DND-41 (cell line): Measurements from ENCODE around the gene TDRD1.

Experiments used
- ATAC-seq: fragments of 200-7000 bp; cut with Tn5 transposase; 3 replicates; pipeline ENCODE4 v1.9.1; 2021; ENCODE audit warnings: low read depth; ENCODE audit not compliant: insufficient read depth
- DNase-seq: peaks from one replicate; pipeline ENCODE4 v3.0.0-alpha.2; 2020
- H2AFZ ChIP-seq: 2 replicates; pipeline ENCODE4 v1.6.0; 2012; ENCODE audit warnings: low read depth, low read length
- H3K27ac ChIP-seq: 2 replicates; pipeline ENCODE4 v1.5.1; 2012; ENCODE audit warnings: low read length, inconsistent platforms
- H3K27me3 ChIP-seq: fragments of 200-600 bp; sonication (generic); 2 replicates; pipeline ENCODE4 v1.6.0; 2012; ENCODE audit warnings: low read length, mild to moderate bottlenecking, inconsistent platforms; ENCODE audit not compliant: insufficient read depth, poor library complexity
- H3K36me3 ChIP-seq: 2 replicates; pipeline ENCODE4 v1.5.1; 2012; ENCODE audit warnings: low read length, inconsistent platforms; ENCODE audit not compliant: insufficient read depth
- H3K4me1 ChIP-seq: 2 replicates; pipeline ENCODE4 v1.5.1; 2012; ENCODE audit warnings: mild to moderate bottlenecking, low read length; ENCODE audit not compliant: insufficient read depth
- H3K4me2 ChIP-seq: 2 replicates; pipeline ENCODE4 v1.6.0; 2012; ENCODE audit warnings: mild to moderate bottlenecking, moderate library complexity, low read length, inconsistent platforms; ENCODE audit not compliant: insufficient read depth
- H3K4me3 ChIP-seq, 2 experiments: fragments of 200-600 bp in 1 of 2; shearing (Covaris generic) in 1 of 2; 2 replicates each; pipeline ENCODE4 v1.5.1; 2012 to 2016; ENCODE audit warnings: inconsistent platforms in 2 of 2, low read length in 2 of 2, mild to moderate bottlenecking in 2 of 2, low read depth in 1 of 2, moderate library complexity in 1 of 2
- H3K79me2 ChIP-seq: 2 replicates; pipeline ENCODE4 v1.6.0; 2012; ENCODE audit warnings: low read length, inconsistent platforms; ENCODE audit not compliant: insufficient read depth
- H3K9ac ChIP-seq: 2 replicates; pipeline ENCODE4 v1.6.0; 2012; ENCODE audit warnings: low read depth, mild to moderate bottlenecking, inconsistent platforms, low read length, moderate library complexity
- H3K9me3 ChIP-seq: 2 replicates; pipeline ENCODE4 v1.5.1; 2012; ENCODE audit warnings: low read length, moderate library complexity, mild to moderate bottlenecking, inconsistent platforms; ENCODE audit not compliant: insufficient read depth, severe bottlenecking
- H4K20me1 ChIP-seq: 2 replicates; pipeline ENCODE4 v1.6.0; 2012; ENCODE audit warnings: low read length; ENCODE audit not compliant: insufficient read depth
- EZH2 ChIP-seq: IDR thresholded peaks from 3 replicates; pipeline ENCODE4 v1.6.1; 2012; ENCODE audit warnings: borderline replicate concordance, low read depth, mild to moderate bottlenecking, moderate library complexity, low read length, inconsistent platforms; ENCODE audit not compliant: severe bottlenecking
- TF ChIP-seq, protein P1 (sequence below): IDR thresholded peaks from 2 replicates; pipeline ENCODE4 v1.5.1; 2012; ENCODE audit warnings: borderline replicate concordance, low read length, moderate library complexity, mild to moderate bottlenecking; ENCODE audit not compliant: poor library complexity, severe bottlenecking; ENCODE audit errors: extremely low read depth

TDRD1 gene

DNA sequence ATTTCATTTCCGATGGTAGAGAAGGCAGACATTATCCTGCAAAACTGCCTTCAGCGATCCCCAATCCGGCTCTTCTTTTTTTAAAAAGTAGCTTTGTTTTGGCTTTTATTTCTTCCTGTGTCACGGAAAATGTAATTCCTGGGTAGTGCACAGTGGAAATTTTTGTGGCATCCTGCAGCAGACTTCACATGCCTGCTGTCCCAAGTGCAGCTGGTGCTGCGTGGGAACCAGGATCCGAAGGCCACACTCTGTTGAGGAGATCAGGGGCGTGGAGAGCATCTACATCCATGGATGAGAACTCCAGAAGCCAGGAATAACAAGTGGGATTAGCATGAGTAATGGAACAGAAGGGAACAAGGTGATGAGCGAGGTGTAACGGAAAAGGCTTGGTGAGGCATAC is 64.5 kb downstream of the TDRD1 start:
- Histone ChIP-seq H2AFZ (no peak overlapping the region), H3K27ac (no peak overlapping the region), H3K4me3 (no peak overlapping the region), H3K9me3 (no peaks in the 10 kb centered on the region), H3K4me2 (no peak overlapping the region), H3K27me3 (peaks cover 23% of the 10 kb centered on the region), H3K79me2 (no peaks in the 10 kb centered on the region), H3K9ac (no peak overlapping the region), H3K36me3 (no peaks in the 10 kb centered on the region), H3K4me1 (no peaks in the 10 kb centered on the region), H4K20me1 (no peaks in the 10 kb centered on the region; the same call in 1 of the 2 replicates)
- TF ChIP-seq, protein P1, sequence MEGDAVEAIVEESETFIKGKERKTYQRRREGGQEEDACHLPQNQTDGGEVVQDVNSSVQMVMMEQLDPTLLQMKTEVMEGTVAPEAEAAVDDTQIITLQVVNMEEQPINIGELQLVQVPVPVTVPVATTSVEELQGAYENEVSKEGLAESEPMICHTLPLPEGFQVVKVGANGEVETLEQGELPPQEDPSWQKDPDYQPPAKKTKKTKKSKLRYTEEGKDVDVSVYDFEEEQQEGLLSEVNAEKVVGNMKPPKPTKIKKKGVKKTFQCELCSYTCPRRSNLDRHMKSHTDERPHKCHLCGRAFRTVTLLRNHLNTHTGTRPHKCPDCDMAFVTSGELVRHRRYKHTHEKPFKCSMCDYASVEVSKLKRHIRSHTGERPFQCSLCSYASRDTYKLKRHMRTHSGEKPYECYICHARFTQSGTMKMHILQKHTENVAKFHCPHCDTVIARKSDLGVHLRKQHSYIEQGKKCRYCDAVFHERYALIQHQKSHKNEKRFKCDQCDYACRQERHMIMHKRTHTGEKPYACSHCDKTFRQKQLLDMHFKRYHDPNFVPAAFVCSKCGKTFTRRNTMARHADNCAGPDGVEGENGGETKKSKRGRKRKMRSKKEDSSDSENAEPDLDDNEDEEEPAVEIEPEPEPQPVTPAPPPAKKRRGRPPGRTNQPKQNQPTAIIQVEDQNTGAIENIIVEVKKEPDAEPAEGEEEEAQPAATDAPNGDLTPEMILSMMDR = no peak
- no peak for TF ChIP-seq EZH2
- no peak for ATAC-seq
- no peak for DNase-seq

DNA sequence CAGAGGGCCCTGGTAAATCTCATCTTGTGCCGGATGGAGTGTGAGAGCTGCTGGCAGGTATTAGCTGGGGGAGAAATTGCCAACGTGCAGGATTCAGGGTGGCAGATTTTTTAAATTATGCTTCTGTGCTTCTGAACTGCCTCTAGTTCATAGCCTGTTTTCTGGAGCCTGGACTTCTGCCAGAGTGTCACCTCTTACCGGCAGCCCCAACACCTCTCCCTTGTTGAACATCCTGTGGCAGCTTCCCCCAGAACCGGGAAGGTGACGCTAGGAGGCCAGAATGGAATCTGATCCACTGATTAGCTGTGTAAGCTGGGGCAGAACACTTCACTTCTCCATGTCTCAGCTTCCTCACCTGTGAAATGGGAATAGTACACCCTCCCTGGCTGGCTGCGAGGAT is 65.0 kb downstream of the TDRD1 start:
- ATAC-seq = no peak
- no peak overlapping the region for H3K4me3 ChIP-seq
- no peaks in the 10 kb centered on the region; the same call in 1 of the 2 replicates for H4K20me1 ChIP-seq
- H2AFZ ChIP-seq = no peak overlapping the region
- no peak overlapping the region for H3K27ac ChIP-seq
- DNase-seq = no peak
- H3K36me3 ChIP-seq = no peaks in the 10 kb centered on the region
- H3K79me2 ChIP-seq = no peaks in the 10 kb centered on the region
- H3K9ac ChIP-seq = no peak overlapping the region
- no peaks in the 10 kb centered on the region for H3K4me1 ChIP-seq
- H3K4me2 ChIP-seq = no peak overlapping the region
- H3K9me3 ChIP-seq = no peaks in the 10 kb centered on the region
- peaks cover 23% of the 10 kb centered on the region for H3K27me3 ChIP-seq
- TF ChIP-seq EZH2 = no peak
- TF ChIP-seq, protein P1 = no peak

DNA sequence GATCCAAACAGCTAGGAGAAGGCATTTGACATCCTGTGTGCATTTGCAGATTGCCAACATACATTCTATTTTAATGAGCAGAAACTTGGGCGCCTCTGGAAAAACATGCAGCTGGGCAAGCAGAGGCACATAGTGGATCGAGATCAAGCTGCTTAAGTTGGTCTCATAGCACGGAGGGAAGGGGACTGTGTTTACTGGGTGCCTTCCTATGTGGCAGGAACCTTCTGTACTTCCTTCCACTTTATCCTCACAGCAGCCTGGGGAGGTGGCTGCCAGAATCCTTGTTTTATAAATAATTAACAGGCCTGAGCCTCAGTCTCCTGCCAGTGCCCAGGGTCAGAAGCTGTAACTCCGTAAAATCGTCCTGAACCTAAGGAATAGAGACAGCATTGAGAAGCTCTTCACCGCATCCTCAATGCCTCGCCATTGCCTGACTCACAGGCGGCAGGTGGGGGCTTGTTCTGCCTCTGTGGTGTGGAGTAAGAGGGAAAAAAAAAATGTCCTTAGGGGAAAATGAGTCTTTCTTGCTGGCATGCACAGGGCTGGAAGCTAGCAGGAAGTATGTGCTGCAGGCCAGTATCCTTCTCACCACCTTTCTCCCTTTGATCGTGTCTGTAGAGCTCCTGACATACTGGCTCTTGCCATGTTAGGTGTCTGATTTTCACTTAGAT is 66.1 kb downstream of the TDRD1 start:
- Histone ChIP-seq H3K36me3 (no peaks in the 10 kb centered on the region), H3K4me3 (no peak overlapping the region), H3K9me3 (no peaks in the 10 kb centered on the region), H3K27me3 (peaks cover 23% of the 10 kb centered on the region), H3K4me1 (no peaks in the 10 kb centered on the region), H3K9ac (no peak overlapping the region), H3K4me2 (no peak overlapping the region), H4K20me1 (no peaks in the 10 kb centered on the region; the same call in 1 of the 2 replicates), H3K27ac (no peak overlapping the region), H3K79me2 (no peaks in the 10 kb centered on the region), H2AFZ (no peak overlapping the region)
- DNase-seq = no peak
- TF ChIP-seq, protein P1 = no peak
- no peak for TF ChIP-seq EZH2
- no peak for ATAC-seq
